PC-9 (cell line): ENCODE data around the gene CCM2.

Experiments
- EZH2 ChIP-seq: fragments of 200-600 bp; sonication (generic); IDR thresholded peaks from 2 replicates; pipeline ENCODE4 v1.8.0; 2017; ENCODE audit warnings: antibody characterized with exemption, low read depth
- TF ChIP-seq, protein P1 (sequence below): fragments of 200-600 bp; sonication (generic); conservative IDR thresholded peaks from 2 replicates; pipeline ENCODE4 v1.6.1; 2017; ENCODE audit warnings: mixed run types, antibody characterized with exemption, mild to moderate bottlenecking, moderate library complexity

DNA sequence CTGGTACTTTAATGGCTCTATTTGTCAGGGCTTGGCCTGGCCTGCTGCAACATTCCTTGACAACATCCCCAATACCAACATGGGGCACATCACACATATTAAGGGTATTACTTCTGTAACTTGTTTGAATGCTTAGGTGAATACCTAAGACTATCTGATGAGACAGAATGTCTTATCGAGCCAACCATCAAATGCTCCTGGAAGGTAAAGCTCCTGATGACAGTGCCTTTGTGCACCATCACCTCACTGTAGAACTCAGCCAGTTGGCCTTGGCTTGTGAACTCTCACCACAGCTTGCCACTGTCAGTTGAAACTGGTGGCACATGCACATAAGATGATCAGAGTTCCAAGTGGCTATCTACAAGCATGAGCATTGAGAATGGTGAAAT is 17.5 kb upstream of the CCM2 start:
- TF ChIP-seq, protein P1, sequence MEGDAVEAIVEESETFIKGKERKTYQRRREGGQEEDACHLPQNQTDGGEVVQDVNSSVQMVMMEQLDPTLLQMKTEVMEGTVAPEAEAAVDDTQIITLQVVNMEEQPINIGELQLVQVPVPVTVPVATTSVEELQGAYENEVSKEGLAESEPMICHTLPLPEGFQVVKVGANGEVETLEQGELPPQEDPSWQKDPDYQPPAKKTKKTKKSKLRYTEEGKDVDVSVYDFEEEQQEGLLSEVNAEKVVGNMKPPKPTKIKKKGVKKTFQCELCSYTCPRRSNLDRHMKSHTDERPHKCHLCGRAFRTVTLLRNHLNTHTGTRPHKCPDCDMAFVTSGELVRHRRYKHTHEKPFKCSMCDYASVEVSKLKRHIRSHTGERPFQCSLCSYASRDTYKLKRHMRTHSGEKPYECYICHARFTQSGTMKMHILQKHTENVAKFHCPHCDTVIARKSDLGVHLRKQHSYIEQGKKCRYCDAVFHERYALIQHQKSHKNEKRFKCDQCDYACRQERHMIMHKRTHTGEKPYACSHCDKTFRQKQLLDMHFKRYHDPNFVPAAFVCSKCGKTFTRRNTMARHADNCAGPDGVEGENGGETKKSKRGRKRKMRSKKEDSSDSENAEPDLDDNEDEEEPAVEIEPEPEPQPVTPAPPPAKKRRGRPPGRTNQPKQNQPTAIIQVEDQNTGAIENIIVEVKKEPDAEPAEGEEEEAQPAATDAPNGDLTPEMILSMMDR: no peak
- no peak for TF ChIP-seq EZH2
